GM12875 (cell line): Measurements from ENCODE around the gene RARA.

Source experiments
- H3K4me3 ChIP-seq: one replicate; pipeline ENCODE4 v1.5.1; 2011; ENCODE audit warnings: low read depth, low read length, control low read depth
- TF ChIP-seq, protein P1 (sequence below): IDR thresholded peaks from 2 replicates; pipeline ENCODE4 v1.5.1; 2011; ENCODE audit warnings: low read depth, mild to moderate bottlenecking, control low read depth, inconsistent platforms, low read length, moderate library complexity, borderline replicate concordance; ENCODE audit not compliant: insufficient read depth

Gene RARA

DNA sequence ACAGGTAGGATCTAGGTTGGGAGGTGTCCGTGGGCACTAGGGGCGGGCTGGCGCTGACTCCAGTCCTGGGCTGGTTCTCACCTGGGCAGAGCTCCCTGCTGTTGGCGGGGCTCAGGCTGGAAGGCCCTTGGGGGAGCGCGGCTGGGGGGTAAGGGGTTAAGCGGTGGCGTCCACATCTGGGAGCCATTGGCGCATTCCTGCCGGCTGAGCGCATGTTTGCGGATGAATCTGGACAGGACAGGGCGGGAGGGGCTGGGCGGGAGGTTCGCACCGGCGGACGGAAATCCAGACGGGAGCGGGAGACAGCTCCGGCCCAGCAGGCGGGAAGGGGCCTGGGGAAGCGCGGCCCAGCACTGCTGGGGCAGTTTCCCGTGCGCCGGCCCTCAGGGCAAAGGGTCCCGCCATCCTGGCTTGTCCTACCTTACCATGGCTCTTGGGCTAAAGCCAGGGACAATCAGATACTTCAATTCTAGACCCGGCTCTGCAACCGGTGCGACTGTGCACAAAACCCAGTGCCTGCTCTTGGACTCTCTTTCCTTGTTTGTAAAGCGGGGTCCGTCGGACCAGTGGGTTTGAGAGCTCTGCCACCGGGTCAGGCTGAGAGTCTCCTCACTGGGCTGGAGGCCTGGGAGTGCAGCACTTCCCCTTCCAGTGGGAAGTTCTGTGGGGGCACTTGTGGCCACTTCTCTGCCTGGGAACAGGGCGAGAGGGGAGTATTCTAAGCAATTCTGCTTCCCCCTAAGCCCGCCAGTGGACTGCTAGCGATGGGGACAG, 7.8 kb downstream of the RARA start:
- TF ChIP-seq, protein P1, sequence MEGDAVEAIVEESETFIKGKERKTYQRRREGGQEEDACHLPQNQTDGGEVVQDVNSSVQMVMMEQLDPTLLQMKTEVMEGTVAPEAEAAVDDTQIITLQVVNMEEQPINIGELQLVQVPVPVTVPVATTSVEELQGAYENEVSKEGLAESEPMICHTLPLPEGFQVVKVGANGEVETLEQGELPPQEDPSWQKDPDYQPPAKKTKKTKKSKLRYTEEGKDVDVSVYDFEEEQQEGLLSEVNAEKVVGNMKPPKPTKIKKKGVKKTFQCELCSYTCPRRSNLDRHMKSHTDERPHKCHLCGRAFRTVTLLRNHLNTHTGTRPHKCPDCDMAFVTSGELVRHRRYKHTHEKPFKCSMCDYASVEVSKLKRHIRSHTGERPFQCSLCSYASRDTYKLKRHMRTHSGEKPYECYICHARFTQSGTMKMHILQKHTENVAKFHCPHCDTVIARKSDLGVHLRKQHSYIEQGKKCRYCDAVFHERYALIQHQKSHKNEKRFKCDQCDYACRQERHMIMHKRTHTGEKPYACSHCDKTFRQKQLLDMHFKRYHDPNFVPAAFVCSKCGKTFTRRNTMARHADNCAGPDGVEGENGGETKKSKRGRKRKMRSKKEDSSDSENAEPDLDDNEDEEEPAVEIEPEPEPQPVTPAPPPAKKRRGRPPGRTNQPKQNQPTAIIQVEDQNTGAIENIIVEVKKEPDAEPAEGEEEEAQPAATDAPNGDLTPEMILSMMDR, result no peak
- no peak overlapping the region for H3K4me3 ChIP-seq

DNA sequence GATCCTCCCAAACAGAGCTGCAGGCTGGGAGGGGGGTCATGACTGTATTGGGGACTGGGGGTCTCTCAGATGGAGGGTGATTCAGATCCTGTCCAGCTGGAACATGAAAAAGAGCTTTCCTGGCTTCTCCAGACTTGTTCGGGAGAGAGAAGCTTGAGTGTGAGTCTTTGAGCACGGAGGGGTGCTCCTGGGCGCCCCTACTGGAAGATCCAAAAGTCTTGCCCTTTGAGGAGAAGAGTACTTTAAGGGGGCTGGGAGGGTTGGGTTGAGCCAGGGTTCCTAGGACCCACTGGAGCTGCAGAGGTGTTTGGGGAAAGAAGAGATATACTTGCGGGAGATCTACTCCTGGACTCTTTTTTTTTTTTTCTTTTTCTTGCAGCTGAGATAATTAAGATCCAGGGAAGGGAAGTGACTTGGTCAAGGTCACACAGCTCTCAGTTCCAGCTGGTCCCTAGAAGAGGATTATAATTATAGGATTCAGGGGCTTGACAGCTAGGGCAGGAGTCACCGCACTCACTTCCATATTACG, 8.4 kb downstream of the RARA start:
- TF ChIP-seq, protein P1, result peak; percentile 74
- peak overlapping the region; percentile 67 for H3K4me3 ChIP-seq

DNA sequence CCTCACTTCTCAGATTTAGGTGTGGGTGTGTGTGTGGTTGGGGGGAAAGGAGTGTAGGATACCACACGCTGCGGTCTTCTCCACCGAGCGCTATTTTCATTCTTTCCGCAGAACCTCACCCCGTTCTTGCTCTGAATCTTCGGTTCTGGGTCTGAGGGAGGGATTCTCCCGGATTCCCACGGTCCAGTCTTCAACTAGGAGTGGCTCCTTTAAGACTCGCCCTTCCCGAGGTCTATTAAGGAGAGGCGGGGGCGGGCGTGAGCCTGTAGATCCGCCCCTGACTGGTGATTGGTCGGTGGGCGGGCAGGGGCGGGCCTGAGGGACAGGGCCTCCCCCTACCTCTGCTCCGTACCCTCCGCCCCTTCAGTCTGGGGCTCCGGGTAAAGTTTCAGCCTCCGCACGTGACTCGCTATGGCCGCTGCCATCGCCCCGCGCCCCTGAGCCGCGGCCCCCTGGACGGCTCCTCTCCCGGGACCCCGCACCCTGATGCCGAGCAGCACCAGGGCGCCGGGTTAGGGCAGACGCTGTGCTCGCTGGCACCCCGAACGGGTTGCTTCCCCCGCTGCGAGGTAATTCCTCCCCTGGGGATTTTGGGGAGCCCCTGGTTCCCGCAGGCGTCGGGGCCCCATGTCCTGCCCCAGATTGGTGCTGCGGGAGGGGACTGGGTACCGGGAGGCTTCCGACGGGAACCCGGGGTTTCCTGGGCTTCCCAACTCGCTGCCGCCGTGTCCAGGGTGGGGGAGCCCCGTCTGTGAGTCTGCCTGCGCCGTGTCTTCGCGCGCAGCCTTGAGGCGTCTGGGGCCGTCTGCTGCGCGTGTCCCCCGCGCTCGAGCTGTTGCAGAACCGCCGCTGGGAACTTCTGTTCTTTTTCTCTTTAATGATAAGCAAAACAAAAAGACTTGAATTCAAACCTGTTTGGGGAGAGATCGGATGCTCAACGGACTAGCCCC, 9.2 kb downstream of the RARA start:
- H3K4me3 ChIP-seq, result peak overlapping the region; percentile 67
- TF ChIP-seq, protein P1, result no peak

DNA sequence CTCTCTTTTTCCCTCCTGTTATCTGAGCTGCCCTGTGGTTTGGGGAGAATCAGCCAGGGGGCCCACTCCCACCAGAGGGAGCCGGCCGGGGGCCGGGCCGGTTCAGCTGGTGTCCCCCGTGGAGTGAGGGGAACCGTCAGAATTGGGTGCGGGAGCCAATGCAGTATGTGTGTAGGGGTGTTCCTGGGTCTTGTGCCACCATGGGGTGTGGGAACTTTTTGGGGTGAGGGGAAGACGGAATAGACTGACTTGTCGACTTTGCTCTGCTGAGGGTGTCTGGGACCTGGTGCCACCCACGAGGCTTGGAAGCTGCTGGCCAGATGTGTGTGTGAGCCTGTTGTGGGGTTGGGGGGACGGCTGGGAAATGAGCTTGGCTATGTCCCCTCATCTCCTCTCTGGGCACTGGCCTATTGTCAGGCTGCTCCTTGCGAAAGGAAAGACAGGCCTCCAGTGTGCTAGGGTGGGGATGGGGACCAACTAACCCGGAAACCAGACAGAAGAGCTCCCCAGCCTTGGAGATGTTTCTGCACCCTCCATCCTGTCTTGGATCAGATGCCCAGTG, 9.9 kb downstream of the RARA start:
- peak overlapping the region; percentile 67 for H3K4me3 ChIP-seq
- TF ChIP-seq, protein P1, result no peak

GRCh38 chr17:40319651-40320540, 10.9 kb downstream of the RARA start:
- H3K4me3 ChIP-seq, result peak overlapping the region; percentile 67
- TF ChIP-seq, protein P1, result no peak
